Ovary (tissue), 3 donors: ENCODE measurements around the gene MOGAT3.

ENCODE experiments used
- CTCF ChIP-seq, 3 donors: fragments of 450-650 bp in 2 of 3; fragments of 200-600 bp in 1 of 3; IDR thresholded peaks; one replicate each; pipeline versions ENCODE4 v1.5.1 to v1.8.0; 2016 to 2022; ENCODE audit warnings: antibody characterized with exemption in 3 of 3, mild to moderate bottlenecking in 1 of 3
- EP300 ChIP-seq: sonication (generic); formaldehyde crosslinking; IDR thresholded peaks from one replicate; pipeline ENCODE4 v1.6.1; 2017; ENCODE audit warnings: antibody characterized with exemption
- POLR2A ChIP-seq: fragments of 450-650 bp; IDR thresholded peaks from one replicate; pipeline ENCODE4 v1.6.1; 2017; ENCODE audit warnings: antibody characterized with exemption, mild to moderate bottlenecking, moderate library complexity
- donor health status: DM: no; HTN: no; CAD: no.

DNA sequence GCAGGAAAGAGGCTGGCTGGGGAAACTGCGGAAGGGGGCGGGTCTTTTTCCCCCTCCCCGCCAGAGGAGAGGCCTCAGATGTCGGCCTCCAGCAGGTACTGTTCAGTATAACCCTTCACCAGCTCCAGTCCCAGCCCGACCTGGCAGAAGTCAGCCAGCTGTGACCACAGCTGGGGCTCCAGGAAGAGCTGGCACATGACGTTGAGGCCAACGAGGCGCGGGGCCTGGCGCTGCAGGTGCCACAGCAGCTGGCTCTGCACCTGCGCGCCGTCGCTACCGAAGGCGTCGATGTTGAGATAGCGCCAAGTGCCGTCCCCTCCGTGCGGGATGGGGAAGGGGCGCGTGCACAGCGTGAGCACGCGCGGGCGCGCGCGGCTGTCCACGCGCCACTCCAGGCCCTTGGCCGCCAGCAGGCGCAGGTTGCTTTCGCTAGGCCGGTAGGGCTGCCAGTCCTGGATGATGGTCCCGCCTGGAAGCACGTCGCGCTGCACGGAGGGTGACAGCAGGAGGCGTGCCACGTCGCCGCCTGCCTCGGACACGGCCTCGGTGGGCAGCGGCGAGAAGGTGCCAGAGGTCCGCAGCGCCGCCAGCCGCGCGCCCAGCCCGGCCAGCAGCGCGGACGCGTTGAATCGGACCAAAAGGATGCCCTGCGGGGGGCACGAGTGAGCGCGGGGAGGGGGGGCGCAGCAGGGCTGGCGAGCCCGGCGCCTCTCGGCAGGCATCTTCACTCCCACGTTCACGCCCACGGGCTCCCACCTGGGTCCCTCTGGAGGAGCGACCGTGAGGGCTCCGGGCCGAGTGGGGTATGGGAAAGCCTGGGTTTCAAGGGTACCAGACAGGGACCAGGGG lies 28.6 kb downstream of the MOGAT3 start:
- TF ChIP-seq CTCF (IDR thresholded peaks at IDR 0.05) (no peak), EP300 (no peak), POLR2A (no peak)
